GM18907 (cell line): Measurements from ENCODE around the gene SEC14L1.

ENCODE experiments used
- ATAC-seq: cut with Tn5 transposase; IDR thresholded peaks from one replicate; pipeline ENCODE4 v1.9.1; 2021; ENCODE audit warnings: mild to moderate bottlenecking, moderate library complexity; ENCODE audit not compliant: unreplicated experiment

The SEC14L1 gene

DNA sequence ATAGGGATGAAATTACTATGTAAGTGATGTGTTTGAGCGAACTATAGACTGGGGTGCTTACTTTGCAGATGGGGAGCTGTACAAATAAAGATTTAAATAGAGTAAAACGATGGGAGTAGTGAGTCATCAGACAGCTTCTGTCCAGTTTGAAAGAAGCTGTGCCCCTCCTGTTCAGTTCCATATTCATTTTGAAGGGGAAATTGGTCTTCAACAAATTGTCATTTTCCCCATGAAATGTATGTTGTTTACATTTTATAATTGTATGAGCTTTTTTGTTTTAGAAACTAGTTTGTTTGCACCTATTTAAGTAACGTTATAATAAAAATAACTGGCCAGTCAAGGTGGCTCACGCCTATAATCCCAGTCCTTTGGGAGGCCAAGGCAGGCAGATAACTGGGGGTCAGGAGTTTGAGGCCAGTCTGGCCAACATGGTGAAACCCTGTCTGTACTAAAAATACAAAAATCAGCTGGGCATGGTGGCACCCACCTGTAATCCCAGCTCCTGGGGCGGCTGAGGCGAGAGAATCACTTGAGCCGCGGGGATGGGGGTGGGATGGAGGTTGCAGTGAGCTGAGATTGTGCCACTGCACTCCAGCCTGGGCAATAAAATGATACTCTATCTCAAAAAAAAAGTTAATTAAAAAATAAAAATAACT, 20.2 kb downstream of the SEC14L1 start:
- ATAC-seq = no peak

DNA sequence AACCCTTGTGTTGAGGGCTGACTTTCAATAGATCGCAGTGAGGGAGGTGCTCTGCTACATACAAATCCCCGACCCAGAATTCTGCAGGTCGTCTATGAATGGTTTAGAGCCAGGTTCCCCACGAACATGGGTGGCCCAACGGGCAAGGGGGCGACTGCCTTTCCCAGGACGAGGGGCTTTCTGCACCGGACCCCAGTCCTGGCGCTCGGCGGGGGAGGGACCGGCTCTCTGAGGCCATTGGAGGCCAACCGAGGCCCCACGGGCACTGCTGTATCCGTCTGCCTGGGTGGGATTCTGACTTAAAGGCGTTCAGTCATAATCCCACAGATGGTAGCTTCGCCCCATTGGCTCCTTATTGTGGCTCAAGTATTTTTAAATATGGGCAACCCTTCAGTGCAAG, 21.2 kb downstream of the SEC14L1 start:
- ATAC-seq = no peak

DNA sequence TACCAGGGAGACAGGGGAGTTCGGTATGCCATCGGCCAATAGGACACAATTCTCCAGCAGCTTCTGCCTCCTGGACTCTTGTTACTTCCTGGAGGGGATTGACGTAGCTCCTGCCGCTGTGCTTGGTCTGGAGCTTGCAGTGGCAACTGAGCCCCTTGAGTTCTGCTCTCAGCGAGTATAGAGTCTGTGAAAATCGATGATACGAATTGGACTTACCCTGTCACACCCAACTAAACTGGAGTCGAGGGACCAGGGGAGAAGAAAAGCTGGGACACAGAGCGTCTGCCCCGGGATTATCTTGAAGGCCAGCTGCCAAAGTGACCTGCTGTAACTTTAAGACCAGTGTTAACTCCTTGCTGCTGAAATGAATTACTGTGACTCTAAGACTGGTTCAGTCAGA, 22.2 kb downstream of the SEC14L1 start:
- ATAC-seq = no peak

DNA sequence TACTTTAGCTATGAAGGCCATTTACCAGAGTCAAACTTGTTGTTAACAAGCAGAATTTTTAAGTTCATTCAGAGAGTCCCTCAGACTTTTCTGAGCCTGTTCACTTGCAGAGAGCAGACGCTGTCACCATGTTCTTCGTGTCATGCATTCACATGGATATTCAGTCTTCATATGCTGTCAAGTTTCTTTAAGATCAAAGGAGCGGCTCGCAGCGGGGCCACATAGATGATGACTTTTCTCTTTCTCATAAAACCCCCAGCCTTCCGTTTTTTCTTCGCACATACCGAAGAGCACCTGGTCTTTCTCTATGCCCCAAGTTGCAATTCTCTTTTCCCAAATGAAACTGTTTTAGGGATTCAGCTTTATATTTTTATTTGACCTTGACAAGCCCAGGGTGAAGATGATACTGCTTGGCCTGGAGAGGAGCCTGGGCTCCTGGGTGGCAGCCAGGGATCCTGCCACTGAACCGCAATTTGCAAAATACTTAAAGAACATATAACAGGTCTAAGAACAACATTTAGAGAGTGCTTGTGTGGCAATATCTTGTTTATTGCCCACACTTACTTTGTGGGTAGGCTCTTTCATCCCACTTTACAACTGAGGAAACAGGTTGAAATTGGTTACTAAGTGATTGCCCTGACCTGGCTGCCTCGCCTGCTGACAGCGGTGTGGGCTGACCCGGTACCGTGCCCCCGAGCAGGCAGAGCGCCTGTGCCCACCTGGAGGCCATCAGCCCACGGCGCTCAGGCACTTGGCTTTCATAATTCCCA, 22.9 kb downstream of the SEC14L1 start:
- ATAC-seq = no peak

DNA sequence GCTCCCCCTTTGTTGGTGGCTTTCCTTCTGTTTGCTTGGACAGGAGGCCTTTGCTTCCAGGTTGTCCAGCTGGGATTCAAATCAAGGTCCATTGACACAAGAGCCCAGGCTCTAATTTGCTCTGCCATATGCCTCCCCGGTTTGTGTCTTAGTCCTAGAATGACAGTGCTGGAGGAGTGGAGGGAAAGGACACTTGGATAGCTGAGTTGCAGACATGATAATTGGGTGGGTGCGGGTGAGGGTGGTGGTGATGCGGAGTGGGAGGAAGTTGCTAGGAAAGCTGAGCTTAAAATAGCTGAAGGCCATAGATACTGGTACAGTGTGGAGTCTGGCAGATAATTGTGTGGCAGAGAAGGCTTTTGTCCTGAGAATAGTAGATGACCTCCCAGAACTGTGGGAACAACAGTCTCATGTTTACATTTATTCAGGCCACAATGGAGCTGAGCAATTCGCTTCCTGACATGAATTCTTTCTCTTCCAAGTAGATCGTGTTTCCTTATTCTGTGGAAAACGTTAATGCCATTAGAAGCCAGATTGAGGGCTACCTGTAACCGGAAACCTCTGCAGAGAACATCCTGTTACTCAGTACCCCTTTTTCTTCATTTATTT, 23.8 kb downstream of the SEC14L1 start:
- ATAC-seq = no peak

DNA sequence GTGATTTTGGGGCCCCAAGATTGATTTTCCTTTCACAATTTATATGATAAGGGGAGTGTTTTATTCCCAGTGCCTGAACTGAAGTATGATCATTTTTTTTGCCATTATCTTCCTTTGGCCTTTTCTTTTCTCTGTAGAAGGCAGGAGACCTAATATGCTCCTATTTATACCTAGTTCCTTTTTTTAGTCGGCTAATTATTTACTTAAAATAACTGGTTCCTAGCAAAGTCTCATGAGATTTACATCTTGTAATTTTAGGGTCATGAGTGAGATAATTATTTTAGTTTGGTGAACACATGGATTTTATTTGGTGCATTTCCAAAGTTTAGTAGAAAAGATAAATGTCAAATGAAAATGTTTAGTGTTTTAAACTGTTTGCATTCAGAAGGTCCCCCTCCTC, 24.8 kb downstream of the SEC14L1 start:
- no peak for ATAC-seq

DNA sequence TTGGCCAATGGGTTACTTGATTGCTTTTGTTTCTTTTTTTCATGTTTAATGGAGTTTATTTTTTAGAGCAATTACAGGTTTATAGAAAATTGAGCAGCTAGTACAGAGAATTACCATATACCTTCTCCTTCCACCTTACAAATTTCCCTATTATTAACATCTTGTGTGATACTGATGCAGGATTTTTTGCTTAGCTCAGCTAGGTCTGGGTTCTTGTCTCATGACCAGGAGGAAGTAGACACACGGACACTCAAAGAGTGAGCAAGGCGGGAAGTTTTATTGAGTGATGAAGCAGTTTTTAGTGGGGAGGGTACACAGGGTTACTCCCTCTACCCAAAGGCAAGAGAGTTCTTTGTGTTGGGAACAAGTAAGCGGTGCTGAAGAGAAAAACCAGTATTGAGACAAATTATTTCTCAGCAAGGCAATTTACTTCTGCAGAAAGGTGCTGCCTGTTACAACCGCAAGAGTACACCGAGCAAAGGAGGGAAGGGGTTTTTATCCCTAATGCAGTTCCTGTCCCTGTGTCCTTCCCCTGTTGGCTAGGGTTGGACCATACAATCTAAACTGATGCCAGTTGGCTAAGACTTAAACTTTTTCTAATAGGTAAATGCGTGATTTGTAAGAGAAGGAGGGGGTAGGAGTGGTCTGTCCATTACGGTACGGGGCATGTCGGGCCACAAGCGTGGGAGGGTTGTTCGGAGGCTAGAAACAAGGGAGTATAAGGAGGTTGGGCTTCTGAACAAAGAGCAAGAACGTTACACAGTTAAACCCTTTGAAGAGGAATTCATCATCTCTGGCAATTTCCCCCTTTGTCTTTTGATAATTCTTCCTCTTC, 26.9 kb downstream of the SEC14L1 start:
- ATAC-seq = no peak

DNA sequence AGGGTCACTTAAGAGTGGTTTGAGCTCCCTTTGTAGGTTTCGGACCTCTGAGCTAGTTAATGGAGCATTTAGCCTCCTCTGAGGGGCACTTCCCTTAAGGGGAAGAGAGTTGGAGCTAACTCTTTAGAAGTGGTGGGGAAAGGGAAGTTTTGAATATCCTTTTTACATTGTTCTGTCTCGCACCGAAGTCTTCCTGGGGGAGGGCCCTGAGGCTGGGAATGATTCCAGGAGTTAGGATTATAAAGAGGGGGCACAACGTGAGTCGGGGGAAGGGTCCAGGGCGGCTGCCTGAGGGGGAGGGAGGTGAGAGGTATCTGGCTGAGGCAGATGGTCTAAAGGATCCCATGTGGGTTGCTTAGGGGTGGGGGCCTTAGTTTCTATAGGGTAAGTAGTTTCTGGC, 32.3 kb downstream of the SEC14L1 start:
- ATAC-seq = no peak

DNA sequence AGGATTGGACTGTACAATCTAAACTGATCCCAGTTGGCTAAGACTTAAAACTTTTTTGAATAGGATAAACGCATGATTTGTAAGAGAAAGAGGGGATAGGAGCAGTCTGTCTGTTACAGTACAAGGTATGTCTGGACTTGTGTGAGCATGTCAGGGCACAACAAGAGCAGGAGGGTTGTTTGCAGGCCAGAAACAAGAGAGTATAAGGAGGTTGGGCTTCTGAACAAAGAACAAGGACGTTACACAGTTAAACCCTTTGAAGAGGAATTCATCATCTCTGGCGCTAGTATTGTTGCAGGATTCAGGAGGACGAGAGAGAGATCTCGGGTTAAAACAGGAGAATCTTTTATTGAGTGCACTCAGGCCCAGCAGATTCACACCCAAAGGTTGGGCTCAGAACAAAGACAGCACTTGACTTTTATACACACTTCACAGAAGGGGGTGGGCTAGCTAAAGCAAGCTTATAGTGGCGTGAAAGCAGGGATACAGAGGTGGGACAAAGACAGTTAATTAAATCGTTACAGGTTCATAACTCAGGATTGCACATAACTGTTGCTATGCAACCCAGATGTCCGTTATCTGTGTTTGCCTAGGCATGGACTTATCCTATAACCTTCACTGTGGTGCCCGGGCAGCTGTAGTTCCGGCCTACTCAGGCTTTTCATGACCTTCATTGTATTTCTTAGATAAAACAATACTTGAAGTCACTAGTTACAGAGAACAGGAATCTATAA, 34.3 kb downstream of the SEC14L1 start:
- ATAC-seq = no peak

DNA sequence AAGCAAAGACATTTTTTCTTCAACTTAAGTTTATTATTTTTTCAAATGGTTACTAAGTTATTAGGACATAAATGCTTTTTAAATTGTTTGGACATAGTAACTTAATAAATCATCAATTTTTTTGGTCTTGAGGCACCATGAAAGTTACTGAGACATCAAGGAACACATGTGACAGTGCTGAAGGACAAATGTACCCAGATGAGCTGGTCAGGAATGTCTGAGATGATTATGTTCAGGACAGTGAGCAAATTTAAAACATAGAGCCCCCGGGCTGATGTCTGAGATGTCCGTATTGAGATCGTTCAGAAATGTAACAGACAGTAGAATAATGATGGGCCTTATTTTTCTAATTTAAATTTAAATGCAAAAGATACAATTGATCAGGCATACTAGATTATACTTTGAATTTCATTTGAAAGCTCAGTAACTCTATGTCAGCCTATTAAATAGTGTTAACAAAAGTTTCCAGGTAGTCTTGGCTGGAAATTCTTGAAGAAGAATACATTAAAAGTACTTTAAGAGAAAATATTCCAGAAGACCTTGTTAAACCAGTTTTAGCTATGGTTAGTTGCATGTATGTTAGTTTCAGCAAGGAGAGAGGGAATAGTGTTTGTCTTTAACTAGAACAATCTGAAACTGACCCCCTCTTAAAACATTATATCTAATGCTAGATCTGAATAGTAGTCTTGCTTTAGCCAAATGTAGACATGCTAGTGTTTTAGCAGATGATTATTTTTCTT, 36.4 kb downstream of the SEC14L1 start:
- ATAC-seq = no peak

DNA sequence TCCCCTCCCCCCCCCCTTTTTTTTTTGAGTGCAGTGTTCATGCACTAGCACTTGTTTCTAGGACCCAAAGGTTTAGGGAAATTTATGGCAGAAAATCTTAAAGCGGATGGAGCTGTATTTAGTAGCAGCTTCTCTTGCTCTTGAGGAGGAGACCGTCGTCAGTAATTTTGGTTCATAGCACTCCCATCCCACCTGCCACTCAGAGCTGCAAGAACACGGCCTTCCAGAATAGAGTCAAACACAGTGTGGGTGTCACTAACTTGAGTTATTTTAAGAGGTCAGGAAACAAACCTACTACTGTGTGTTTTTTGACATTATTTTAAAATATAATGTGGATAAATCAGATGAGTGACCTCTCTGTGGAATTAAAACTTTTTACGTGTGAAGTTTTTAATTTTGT, 37.3 kb downstream of the SEC14L1 start:
- ATAC-seq = no peak

DNA sequence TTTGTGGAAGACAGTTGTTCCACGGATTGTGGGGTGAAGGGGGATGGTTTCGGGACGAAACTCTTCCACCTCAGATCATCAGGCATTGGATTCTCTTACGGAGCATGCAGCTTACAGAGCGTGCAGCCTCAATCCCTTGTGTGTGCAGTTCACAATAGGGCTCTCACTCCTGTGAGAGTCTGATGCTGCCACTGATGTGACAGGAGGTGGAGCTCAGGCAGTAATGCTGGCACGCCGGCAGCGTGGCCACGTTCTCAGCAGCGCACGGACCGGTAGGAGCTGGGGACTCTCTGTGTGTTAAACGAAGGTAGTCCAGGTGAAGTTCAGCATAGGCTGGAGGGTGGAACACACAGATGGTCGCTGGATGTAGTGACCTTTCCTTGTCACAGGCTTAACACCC, 37.8 kb downstream of the SEC14L1 start:
- no peak for ATAC-seq

DNA sequence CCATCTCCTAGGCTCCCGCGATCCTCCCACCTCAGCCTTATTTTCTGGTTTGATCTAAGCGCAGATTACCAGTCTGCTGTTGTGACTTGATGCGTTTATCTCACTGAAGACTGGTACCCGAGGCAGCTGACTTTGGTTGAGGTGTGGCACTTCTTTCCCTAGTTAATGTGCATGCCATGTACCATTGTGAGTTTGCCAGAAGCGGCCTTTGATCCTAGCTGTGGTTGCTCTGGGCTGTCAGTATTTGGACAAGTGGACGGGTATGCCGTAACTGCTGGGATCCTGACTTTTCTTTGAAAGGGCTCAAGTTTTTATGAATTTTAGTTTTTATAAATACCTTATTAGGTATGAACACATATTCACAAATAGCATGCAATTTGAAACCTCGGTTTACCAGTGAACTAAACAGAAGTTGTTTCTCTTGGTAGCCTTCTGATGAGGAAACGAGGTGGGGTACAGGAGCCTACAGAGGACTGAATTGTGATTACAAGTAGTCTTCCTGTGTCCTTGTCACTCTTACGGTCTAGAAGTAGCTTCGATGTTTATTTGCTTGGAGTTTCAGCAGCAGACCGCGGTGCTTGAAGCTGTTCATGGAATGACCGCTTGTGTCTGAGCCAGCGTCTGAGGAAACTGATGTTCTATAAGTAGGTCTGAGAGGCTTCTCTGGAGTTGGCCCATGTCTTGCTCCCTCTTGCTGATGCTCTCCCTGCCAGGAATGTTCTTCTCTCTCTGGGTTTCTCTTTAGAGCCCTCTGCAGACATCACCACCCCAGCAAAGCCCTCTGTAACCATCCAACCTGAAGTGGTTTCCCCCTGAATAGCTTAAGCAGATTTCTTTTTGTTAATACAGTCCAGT, 40.0 kb downstream of the SEC14L1 start:
- no peak for ATAC-seq

DNA sequence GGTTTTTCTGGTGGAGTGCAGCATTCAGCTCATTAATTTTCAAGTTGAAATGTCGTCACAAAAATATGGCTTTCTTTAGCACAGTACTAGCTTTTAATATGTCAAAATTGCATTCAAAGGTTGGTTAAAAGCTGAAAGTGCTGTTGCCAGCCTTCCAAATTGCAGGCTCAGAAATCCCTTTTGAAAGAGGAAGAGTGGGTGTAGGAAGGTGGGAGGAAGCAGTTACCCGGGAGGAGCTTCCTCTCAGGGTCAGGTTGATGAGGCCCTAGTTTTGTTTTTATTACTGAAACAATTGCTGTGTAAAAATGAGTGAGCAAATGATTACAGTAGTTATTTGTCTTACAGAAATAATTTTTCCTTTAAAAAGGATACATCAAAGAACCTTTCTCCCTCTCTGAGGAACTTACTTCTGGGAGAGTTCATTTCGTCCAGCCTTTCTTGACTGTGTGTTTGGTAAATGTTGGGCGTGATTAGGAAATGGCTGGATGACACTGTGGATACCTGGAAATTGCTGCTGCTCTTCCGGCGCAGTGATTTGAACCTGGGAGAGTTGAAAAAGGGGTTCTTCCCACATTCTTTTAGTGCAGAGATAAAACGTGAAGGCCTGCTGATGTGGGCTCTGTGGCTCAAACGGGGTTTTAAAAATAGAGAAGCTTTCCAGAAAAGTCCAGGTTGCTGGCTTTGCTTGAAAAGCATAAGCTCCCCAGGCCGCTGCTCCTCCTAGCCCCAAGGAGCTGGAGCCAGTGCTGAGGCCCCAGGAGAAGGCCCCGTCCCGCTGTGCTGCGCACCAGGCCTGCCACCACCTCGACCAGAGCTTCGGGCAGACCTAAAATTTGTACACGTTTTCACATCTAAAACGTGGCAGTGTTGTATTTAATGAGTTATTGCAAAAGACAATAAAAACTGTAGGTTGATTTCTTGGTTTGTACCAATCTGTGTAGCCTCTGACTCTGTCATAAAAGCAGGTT, 41.7 kb downstream of the SEC14L1 start:
- no peak for ATAC-seq

DNA sequence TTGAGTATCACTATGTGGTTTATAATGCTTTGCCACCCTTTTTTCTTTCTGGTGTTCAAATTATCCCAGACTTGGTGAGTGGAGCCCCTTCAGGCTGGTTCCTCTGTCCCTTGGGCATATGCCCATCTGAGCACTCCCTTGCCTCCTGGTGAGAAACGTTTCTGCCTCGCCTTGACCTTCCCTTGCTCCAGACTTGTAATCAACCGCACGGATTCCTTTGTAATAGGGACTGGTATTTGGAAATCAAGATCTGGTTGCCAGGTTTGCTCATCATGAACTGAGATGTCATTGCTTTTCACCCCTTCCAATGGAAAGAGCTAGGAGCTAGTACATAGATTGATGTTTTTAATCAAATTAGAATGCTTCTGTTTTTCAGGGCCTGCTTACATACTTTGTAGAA, 43.7 kb downstream of the SEC14L1 start:
- ATAC-seq = no peak

DNA sequence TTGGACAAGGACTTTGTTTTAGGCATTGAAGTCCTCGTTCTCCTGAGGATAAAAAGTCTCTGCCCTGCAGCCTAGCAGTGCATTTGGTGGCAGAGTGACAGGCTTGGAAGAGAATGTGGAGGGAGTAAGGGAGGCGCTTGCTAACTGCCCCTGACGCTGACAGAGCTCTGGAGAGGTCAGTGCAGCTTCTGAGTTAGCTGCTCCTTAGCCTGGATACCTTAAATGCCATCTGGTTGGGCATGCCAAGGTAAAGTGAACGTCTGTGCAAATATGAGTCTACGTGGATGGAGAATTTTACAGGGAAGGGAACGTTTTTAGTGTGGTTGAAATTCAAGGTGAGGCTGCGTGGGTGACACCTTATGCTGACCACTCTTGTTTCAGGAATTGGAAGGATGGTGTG, 44.4 kb downstream of the SEC14L1 start:
- no peak for ATAC-seq

DNA sequence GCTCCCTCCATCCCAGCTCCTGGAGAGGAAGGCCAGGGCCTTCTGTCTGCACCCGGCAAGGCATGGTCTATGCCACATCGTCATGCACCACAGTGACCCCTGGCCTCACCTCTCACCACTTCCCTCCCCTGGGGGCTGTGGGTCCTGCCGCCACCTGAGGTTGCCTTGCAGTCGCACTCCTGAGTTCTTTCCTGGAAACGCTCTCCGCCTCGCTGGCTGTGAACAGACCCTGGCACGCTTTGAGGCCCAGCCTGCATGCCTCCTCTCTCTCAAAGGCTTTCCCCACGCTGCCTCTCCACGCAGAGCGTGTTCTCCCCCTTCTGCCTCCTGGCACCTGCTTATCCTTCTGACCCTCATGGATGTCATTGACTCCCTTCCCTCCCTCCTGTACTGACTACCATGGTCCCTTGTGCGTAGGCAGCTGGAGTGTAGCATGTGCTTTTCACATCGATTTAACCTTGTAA, 45.4 kb downstream of the SEC14L1 start:
- ATAC-seq = no peak
